HuH-7 (cell line): Measurements from ENCODE around the gene GSTA1.
"Not testable (repeated sequence)": the region's sequence is repeated elsewhere in the genome, so short reads cannot be mapped to it uniquely, and the experiment has no call there.

Experiments
- DNase-seq: peaks from one replicate; pipeline ENCODE4 v3.0.0; 2011; ENCODE audit warnings: low spot score

Gene GSTA1

GRCh38 chr6:52803668-52804255, at the start of gene GSTA1:
Gene GSTA1 (minus strand): TSS chr6:52803816. CDS start chr6:52799267, 4,549 bp downstream.
- not testable (repeated sequence) for DNase-seq

GRCh38 chr6:52849137-52849536, 45.5 kb upstream of the GSTA1 start:
- DNase-seq: no peak

GRCh38 chr6:52846002-52846401, 42.4 kb upstream of the GSTA1 start:
- no peak for DNase-seq

DNA sequence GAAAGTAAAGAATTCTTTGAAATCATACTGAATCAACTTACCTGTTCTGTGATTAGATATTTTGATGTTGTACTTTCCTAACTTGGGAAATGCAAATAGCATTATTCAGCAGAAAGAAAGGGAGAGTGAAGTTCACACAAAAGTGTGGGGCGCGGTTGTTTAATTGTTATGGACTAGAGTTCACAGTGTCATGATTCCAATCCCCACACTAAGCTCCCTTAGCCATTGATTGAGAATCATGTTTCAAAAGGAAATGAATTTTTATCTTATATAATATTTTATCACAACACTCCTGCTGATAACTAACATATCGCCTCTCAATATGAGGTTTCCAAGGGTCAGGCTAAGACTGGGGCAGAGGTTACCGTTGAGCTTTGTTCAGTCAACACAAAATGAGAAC, 40.0 kb upstream of the GSTA1 start:
- DNase-seq: no peak

GRCh38 chr6:52840763-52841585, 37.4 kb upstream of the GSTA1 start, which contains the start of gene GSTA5:
Gene GSTA5 (minus strand): TSS chr6:52840813.
- no peak for DNase-seq

DNA sequence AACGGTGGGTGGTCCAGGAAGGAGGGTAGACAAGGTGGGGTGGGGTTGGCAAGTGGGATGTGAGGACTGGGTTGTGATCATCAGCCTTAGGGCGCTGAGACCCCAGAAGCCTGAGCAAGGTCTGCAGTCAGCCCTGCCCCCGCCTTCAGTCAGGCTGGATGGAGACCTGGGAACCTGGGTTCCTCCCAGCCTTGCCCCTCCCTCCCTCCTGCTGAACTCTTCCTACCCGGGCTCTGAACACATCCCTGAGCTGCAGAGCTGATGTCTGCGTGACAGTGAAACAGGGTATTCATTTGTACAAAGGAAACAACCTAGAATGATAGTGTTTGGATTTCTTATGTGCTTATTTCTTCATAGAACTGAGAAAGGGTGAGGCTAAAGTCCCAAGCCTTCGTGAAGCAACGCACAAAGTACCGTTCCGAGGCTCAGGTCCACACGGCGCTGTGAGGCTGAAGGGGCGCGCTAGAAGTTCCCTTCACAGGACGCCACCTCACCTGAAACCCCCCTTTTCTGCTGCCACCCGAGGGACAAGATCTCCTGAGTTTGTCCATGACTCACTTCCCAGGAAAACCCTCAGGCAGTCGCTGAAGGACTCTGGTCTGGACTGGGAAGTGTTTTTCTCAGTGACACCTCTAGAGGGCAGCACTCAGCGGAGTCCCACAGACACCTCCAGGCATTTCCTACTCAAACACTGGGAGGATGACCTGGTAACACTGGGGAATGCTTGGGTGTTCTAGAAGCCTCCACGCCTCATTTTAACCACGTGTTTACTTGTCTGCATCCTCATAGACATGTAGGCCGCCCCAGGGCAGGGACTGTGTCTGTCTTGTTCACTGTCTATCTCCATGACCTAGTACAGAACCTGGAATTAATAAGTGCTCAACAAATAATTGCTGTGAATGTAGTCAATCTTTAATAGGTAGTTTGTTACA, 35.8 kb upstream of the GSTA1 start:
- DNase-seq: peak; percentile 71

- DNase-seq: no peak
These were observed 30.9 kb upstream of the GSTA1 start for GRCh38 chr6:52834481-52834880.

- not testable (repeated sequence) for DNase-seq
These were observed 27.3 kb upstream of the GSTA1 start for GRCh38 chr6:52830869-52831268.

DNA sequence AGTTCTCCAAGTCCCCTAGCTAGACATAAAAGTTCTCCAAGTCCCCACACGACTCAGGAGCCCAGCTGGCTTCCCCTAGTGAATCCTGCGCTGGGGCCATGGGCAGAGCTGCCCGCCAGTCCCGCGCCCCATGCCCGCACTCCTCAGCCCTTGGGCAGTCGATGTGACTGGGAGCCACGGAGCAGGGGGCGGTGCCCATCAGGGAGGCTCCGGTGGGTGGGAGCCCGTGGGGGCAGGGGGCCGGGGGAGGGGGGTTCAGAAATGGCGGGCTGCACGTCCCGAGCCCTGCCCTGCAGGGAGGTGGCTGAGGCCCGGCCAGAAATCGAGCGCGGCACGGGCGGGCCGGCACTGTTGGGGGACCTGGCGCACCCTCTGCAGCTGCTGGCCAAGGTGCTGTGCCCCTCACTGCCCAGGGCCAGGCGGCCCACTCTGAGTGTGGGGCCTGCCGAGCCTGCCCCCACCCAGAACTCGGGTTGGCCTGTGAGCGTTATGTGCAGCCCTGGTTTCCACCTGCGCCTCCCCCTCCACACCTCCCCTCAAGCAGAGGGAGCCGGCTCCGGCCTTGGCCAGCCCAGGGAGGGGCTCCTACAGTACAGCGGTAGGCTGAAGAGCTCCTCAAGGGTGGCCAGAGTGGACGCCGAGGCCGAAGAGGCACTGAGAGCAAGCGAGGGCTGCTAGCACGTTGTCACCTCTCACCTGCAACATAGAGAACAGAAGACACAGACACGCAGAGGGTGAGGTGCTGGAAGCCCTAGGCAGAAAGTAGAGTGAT, 25.6 kb upstream of the GSTA1 start:
- no peak for DNase-seq

- not testable (repeated sequence) for DNase-seq
These were observed 25.0 kb upstream of the GSTA1 start for GRCh38 chr6:52828621-52829020.

DNA sequence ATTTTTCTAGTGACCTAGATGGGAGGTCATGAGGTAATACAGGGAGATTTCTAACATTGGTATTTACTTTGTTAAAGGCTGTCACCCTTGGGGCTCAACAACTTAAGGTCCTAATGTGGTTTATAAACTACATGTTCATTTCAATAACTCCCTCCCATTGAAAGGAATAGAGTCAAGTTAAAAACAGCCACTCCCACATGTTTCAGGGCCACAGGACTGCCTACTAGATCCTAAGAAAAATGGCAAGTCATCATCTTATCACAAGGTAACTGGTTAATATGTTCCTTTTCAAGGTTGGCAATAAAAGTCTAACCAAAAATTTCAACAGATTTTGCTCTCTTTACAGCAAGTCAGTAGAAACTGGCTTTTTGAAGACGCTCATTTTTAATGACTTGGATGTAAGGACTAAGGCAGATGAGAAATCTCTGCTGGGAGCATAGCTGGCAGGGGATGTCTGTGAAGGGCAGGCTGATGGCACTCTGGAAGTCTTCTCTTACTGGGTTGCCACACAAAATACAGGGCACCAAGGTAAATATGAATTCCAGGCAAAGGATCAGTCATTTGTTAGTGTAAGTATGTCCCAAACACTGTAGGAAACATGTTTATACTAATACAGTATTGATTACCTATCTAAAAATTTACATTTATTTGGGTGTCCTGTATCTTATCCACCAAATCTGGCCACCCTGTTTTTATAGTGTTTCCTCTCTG, 23.6 kb upstream of the GSTA1 start:
- not testable (repeated sequence) for DNase-seq

- no peak for DNase-seq
These were observed 22.9 kb upstream of the GSTA1 start for GRCh38 chr6:52826513-52826912.

DNA sequence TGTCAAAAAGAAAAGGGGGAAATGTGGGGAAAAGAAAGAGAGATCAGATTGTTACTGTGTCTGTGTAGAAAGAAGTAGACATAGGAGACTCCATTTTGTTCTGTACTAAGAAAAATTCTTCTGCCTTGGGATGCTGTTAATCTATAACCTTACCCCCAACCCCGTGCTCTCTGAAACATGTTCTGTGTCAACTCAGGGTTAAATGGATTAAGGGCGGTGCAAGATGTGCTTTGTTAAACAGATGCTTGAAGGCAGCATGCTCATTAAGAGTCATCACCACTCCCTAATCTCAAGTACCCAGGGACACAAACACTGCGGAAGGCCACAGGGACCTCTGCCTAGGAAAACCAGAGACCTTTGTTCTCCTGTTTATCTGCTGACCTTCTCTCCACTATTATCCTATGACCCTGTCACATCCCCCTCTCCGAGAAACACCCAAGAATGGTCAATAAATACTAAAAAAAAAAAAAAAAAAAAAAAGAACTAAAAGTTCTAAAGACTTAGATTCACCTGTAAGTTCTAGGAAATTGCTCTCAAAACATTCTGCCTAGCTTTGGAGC, 22.4 kb upstream of the GSTA1 start:
- not testable (repeated sequence) for DNase-seq

DNA sequence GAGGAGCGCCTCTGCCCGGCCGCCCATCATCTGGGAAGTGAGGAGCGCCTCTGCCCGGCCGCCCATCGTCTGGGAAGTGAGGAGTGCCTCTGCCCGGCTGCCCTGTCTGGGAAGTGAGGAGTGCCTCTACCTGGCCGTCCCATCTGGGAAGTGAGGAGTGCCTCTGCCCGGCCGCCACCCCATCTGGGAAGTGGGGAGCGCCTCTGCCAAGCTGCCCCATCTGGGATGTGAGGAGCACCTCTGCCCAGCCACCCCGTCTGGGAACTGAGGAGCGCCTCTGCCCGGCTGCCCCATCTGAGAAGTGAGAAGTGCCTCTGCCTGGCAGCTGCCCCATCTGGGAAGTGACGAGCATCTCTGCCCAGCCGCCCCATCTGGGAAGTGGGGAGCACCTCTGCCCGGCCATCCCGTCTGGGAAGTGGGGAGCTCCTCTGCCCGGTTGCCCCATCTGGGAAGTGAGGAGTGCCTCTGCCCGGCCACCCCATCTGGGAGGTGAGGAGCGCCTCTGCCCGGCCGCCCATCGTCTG, 21.7 kb upstream of the GSTA1 start:
- not testable (repeated sequence) for DNase-seq

DNA sequence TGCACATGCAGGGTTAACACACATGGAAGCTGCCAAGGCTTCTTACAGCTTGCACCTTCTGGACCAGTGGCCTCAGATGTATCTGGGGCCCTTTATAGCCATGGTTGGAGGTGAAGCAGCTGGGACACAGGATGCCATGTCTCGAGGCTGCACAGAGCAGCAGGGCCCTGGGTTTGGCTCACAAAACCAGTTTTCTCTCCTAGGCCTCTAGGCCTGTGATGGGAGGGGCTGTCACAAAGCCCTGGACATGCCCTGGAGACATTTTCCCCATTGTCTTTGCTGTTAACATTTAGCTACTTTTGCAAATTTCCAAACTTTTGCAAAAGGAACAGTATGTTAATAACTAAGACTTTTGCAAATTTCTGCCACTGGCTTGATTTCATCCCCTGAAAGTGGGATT, 18.2 kb upstream of the GSTA1 start:
- DNase-seq: no peak

DNA sequence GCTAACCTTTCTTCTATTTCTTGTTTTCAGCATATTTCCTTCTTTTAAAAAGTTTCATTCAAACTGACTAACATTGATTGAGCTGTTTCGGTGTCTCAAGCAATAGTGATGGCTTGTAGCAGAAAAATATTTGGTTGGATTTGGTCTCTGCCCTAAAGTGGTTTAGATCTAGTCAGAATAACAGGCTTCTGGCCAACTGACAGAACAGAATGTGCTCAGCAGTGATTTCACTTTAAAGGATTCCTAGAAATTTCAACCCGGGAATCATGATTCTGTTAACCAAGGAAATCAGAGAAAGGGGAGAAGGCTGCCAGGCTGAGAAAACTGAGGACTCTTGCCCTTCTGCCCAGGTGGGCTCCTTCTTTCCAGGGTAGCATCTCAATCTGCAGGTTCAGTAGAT, 16.6 kb upstream of the GSTA1 start:
- DNase-seq: no peak

DNA sequence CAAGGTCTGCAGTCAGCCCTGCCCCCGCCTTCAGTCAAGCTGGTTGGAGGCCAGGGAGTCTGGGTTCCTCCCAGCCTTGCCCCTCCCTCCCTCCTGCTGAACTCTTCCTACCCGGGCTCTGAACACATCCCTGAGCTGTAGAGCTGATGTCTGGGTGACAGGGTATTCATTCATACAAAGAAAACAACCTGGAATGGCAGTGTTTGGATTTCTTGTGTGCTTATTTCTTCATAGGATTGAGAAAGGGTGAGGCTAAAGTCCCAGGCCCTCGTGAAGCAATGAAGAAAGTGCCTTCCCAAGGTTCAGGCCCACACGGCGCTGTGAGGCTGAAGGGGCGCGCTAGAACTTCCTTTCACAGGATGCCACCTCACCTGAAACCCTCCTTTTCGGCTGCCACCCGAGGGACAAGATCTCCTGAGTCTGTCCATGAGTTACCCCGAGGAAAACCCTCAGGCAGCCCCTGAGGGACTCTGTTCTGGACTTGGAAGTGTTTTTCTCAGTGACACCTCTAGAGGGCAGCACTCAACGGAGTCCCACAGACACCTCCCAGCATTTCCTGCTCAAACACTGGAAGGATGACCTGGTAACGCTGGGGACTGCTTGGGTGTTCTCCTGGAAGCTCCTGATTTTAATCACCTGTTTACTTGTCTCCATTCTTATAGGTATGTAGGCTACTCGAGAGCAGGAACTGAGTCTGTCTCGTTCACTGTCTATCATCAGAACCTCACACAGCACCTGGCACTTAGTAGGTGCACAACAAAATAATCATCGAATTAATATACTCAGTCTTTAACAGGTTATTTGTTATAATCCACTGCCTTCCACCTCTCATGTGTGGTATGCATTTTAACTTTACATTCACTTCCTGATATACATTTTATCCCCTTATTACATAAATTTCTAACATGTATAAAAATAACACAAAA, 11.8 kb upstream of the GSTA1 start:
- peak; percentile 62 for DNase-seq

- not testable (repeated sequence) for DNase-seq
These were observed 10.9 kb upstream of the GSTA1 start for GRCh38 chr6:52814545-52814944.

- DNase-seq: not testable (repeated sequence)
These were observed 6.2 kb upstream of the GSTA1 start for GRCh38 chr6:52809777-52810176.
